Activated CD4-positive, alpha-beta T cell treated with anti-CD3 and anti-CD28 coated beads, Interleukin-2, amount 10 ng/mL, durations not matched to agents 7 days and 5 days (primary cell): ENCODE measurements around the gene ARL16. TPM values are rescaled to one million over a fixed set of nuclear protein-coding genes. Genes with fewer than 3 reads are reported as not detected.

Experiments used
- CTCF ChIA-PET: fragments of 350-600 bp; sonication (Branson Sonifier 250); formaldehyde crosslinking; loops from one replicate; lab custom pipeline; 2021; ENCODE audit warnings: antibody characterized with exemption; lab: Charles Lee
- POLR2A ChIA-PET: fragments of 350-600 bp; sonication (Branson Sonifier 250); formaldehyde crosslinking; loops from one replicate; lab custom pipeline; 2021; ENCODE audit warnings: antibody characterized with exemption; lab: Charles Lee
- DNase-seq: peaks from one replicate; pipeline ENCODE4 v3.0.0-alpha.2; 2020
- H3K27ac Mint-ChIP-seq: one replicate; pipeline ENCODE4 v1.8.0; 2021; ENCODE audit warnings: mild to moderate bottlenecking, moderate library complexity, mixed read lengths
- H3K27me3 Mint-ChIP-seq: one replicate; pipeline ENCODE4 v1.8.0; 2021; ENCODE audit warnings: mixed read lengths
- H3K36me3 Mint-ChIP-seq: one replicate; pipeline ENCODE4 v1.8.0; 2021; ENCODE audit warnings: low read depth, mixed read lengths
- H3K4me1 Mint-ChIP-seq: one replicate; pipeline ENCODE4 v1.8.0; 2021; ENCODE audit warnings: mixed read lengths
- H3K4me3 Mint-ChIP-seq: one replicate; pipeline ENCODE4 v1.8.0; 2021; ENCODE audit warnings: mild to moderate bottlenecking, moderate library complexity, mixed read lengths
- H3K9me3 Mint-ChIP-seq: one replicate; pipeline ENCODE4 v1.8.0; 2021; ENCODE audit warnings: mixed read lengths
- total RNA-seq, 2 experiments: library from RNA; stranded (reverse); gene quantifications; one replicate each; pipeline ENCODE4 v1.2.3, GENCODE V29; 2021

Gene ARL16
- total RNA-seq, 2 experiments from 2014 or later, result 35.4 to 42.1 TPM

DNA sequence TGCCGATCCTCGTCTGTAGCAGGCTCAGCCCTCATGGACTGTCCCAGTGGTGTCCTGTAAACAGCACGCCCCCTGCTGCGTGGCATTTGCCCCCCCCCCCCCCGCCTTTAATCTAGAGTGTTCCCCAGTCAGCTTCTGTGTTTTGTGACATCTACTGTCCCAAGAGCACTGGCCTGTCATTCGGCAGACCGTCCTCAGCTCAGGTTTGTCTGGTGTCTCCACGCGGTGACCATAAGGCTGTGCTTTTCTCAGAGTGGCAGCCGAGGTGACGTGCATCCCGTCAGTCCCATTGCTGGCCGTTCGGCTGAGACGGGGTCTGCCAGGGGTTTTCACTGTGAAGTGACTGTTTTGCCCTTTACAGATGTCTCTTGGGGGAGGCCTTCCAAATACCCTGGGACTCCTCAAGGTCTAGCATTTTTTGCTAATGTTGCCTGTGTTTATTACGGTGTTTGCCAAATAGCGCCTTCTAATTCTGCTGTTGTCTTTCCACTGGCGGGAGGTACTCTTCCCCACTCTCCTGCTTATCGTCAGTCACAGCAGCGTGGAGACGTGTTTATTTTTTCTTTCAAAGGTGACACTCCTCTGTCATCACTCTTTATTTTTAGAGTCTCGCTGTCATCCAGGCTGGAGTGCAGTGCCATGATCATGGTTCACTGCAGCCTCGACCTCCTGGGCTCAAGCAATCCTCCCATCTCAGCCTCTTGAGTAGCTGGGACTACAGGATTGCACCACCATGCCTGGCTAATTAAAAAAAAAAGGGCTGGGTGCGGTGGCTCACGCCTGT, 13.9 kb upstream of the ARL16 start:
- Mint-ChIP-seq H3K27me3 (no peaks in the 10 kb centered on the region), H3K4me1 (peaks cover 24% of the 10 kb centered on the region), H3K4me3 (no peak overlapping the region), H3K9me3 (no peaks in the 10 kb centered on the region), H3K36me3 (peaks cover 33% of the 10 kb centered on the region), H3K27ac (no peak overlapping the region)
- ChIA-PET CTCF (interaction anchor here (1.0 kb wide), 2 partner anchors 10 to 13 kb away, joined by 3 read pairs; no protein-coding TSS in a partner anchor), POLR2A (no interaction called here)
- no peak for DNase-seq

DNA sequence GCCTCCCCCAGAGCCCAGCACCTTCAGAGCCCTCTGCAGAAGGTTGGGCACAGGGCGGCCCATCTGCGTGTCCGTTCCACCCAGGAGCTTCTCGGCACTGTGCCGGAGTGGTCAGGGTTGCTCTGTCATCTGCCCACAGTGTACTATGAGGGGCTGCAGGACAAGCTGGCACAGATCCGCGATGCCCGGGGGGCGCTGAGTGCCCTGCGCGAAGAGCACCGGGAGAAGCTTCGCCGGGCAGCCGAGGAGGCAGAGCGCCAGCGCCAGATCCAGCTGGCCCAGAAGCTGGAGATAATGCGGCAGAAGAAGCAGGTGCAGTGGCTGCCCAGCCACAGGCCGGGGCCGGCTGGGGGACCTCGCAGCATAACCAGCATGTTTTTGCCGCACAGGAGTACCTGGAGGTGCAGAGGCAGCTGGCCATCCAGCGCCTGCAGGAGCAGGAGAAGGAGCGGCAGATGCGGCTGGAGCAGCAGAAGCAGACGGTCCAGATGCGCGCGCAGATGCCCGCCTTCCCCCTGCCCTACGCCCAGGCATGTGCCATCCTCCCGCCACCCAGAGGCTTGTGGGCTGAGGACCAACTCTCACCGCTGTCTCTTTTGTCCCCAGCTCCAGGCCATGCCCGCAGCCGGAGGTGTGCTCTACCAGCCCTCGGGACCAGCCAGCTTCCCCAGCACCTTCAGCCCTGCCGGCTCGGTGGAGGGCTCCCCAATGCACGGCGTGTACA, 12.8 kb upstream of the ARL16 start:
- no peak overlapping the region for H3K27ac Mint-ChIP-seq
- H3K4me1 Mint-ChIP-seq, result peaks cover 17% of the 10 kb centered on the region
- no peak for DNase-seq
- CTCF ChIA-PET, result interaction anchor here (1.0 to 1.1 kb wide), 2 partner anchors 13 to 15 kb away, joined by 3 read pairs; no protein-coding TSS in a partner anchor
- no peaks in the 10 kb centered on the region for H3K27me3 Mint-ChIP-seq
- POLR2A ChIA-PET, result no interaction called here
- no peaks in the 10 kb centered on the region for H3K9me3 Mint-ChIP-seq
- peaks cover 30% of the 10 kb centered on the region for H3K36me3 Mint-ChIP-seq
- H3K4me3 Mint-ChIP-seq, result no peak overlapping the region

DNA sequence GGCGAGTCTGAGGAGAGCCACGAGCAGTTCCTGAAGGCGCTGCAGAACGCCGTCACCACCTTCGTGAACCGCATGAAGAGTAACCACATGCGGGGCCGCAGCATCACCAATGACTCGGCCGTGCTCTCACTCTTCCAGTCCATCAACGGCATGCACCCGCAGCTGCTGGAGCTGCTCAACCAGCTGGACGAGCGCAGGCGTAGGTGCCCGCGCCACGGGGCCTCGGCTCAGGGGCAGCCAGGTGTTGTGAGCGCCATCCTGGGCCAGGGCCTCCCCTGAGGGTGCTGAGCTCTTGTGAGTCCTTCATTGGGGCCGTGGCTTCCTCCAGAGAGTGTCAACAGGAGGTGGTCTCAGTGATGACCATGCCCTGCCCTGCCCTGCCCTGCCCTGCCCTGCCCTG, 12.2 kb upstream of the ARL16 start:
- Mint-ChIP-seq H3K36me3 (peaks cover 31% of the 10 kb centered on the region), H3K4me3 (no peak overlapping the region), H3K9me3 (no peaks in the 10 kb centered on the region), H3K27me3 (no peaks in the 10 kb centered on the region), H3K27ac (no peak overlapping the region), H3K4me1 (peaks cover 12% of the 10 kb centered on the region)
- no peak for DNase-seq
- ChIA-PET CTCF (interaction anchor here (1.1 kb wide), 1 partner anchor 14 kb away, joined by 3 read pairs; no protein-coding TSS in a partner anchor), POLR2A (no interaction called here)

DNA sequence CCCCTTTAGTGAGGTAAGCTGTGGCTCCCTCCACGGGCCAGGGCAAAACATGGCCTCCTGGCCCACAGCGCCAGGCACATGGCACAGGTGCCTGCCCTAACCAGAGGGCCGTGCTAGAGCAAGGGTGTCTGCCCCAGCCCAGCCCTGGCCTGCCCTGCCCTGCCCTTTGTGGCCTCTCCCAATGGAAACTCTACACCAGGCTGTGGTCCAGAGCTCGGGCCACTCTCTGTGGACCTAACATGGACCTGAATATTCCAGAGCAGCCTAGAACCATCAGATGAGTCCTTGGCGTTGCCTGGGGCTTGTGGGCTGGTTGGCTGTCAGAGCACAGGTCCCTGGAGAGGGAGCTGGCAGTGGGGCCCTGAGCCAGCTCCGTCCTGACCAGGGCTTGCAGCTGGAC, 11.6 kb upstream of the ARL16 start:
- peaks cover 29% of the 10 kb centered on the region for H3K36me3 Mint-ChIP-seq
- H3K4me1 Mint-ChIP-seq, result peaks cover 9% of the 10 kb centered on the region
- H3K9me3 Mint-ChIP-seq, result no peaks in the 10 kb centered on the region
- ChIA-PET CTCF (interaction anchor here (1.1 kb wide), 1 partner anchor 14 kb away, joined by 3 read pairs; no protein-coding TSS in a partner anchor), POLR2A (no interaction called here)
- H3K4me3 Mint-ChIP-seq, result no peak overlapping the region
- H3K27ac Mint-ChIP-seq, result no peak overlapping the region
- DNase-seq, result no peak
- H3K27me3 Mint-ChIP-seq, result no peaks in the 10 kb centered on the region

DNA sequence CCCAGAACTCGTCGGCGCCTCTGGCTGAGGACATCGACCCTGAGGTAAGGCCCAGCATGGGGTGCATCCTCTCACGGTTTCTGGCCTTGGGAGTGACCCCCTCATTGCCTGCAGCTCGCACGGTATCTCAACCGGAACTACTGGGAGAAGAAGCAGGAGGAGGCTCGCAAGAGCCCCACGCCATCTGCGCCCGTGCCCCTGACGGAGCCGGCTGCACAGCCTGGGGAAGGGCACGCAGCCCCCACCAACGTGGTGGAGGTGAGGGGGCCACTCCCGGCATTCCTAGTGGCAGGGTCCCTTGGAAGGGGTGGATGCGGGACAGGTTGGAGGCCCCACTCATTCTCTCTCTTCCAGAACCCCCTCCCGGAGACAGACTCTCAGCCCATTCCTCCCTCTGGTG, 11.2 kb upstream of the ARL16 start:
- no peak overlapping the region for H3K27ac Mint-ChIP-seq
- no peaks in the 10 kb centered on the region for H3K27me3 Mint-ChIP-seq
- ChIA-PET CTCF (no interaction called here), POLR2A (no interaction called here)
- peaks cover 9% of the 10 kb centered on the region for H3K4me1 Mint-ChIP-seq
- H3K9me3 Mint-ChIP-seq, result no peaks in the 10 kb centered on the region
- H3K36me3 Mint-ChIP-seq, result peaks cover 33% of the 10 kb centered on the region
- no peak overlapping the region for H3K4me3 Mint-ChIP-seq
- DNase-seq, result no peak

DNA sequence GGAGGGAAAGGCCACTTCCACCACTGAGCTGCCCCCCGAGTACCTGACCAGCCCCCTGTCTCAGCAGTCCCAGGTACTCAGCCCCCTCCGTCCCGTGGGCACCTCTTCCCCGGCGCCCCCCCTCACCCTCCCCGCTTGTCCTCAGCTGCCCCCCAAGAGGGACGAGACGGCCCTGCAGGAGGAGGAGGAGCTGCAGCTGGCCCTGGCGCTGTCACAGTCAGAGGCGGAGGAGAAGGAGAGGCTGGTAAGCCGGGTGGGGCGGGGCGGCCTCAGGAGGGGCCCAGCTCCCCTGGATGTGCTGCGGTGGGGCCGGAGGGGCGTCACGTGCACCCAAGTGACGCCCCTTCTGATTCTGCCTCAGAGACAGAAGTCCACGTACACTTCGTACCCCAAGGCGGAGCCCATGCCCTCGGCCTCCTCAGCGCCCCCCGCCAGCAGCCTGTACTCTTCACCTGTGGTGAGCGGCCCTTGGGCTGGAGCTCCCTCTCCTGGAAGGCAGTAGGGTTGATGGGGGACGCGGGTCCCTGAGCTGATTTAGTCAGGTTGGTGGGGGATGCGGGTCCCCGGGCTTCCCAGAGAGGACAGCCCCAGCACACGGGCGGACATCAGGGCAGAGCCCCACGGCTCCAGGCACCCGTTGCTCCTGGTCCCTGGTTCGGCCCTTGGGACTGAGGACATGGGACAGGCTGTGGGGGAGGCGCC, 10.1 kb upstream of the ARL16 start:
- peaks cover 40% of the 10 kb centered on the region for H3K36me3 Mint-ChIP-seq
- CTCF ChIA-PET, result no interaction called here
- DNase-seq, result no peak

DNA sequence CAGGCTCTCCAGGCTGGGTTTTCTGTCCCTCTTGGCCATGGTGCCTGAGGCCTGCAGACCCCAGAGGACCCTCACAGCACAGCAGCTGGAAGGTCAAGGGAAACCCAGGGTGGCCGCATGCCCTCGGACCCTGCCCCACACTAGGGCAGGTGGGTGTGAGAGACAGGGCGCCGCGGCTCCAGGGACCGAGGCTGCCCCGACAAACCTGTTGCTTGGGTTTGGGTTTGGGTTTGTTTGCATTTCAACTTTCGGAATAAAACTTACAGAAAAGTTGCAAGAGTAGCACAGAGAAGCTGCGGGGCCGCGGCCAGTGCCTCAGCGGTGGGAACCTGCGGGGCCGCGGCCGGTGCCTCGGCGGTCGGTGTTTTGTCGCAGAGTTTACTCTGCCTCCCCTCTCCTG, 8.0 kb upstream of the ARL16 start:
- ChIA-PET POLR2A (no interaction called here), CTCF (interaction anchor here (0.5 kb wide), 1 partner anchor 49 kb away, joined by 3 read pairs; no protein-coding TSS in a partner anchor)
- Mint-ChIP-seq H3K27ac (no peak overlapping the region), H3K9me3 (no peaks in the 10 kb centered on the region), H3K36me3 (peaks cover 38% of the 10 kb centered on the region), H3K4me3 (no peak overlapping the region), H3K4me1 (peaks cover 4% of the 10 kb centered on the region), H3K27me3 (no peaks in the 10 kb centered on the region)
- DNase-seq, result no peak

More for the DNA sequence above, 10.1 kb upstream of the ARL16 start:
- POLR2A ChIA-PET, result interaction anchor here (1.5 kb wide), 1 partner anchor 9 kb away, joined by 3 read pairs; the partner anchor contains the start of gene MRPL12
- Mint-ChIP-seq H3K27me3 (no peaks in the 10 kb centered on the region), H3K4me1 (peaks cover 12% of the 10 kb centered on the region), H3K27ac (no peak overlapping the region), H3K4me3 (no peak overlapping the region), H3K9me3 (no peaks in the 10 kb centered on the region)

DNA sequence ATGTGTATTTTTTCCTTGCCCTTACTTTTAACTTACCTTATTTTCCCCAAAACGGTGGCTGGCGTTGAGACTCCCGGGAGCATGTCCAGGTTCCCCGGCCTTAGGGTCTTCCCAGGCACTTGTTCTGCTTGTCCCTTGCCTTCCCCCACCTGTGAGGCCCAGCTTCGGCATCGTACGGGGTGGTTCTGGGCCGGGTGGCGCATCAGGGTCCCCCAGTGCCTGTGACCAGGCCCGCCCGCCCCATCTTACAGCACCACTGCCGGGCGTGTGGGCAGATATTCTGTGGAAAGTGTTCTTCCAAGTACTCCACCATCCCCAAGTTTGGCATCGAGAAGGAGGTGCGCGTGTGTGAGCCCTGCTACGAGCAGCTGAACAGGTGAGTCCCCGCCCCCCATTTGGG, 7.6 kb upstream of the ARL16 start:
- H3K36me3 Mint-ChIP-seq, result peaks cover 40% of the 10 kb centered on the region
- no peak overlapping the region for H3K4me3 Mint-ChIP-seq
- CTCF ChIA-PET, result interaction anchor here (0.5 kb wide), 1 partner anchor 49 kb away, joined by 3 read pairs; no protein-coding TSS in a partner anchor
- no peak for DNase-seq
- peaks cover 6% of the 10 kb centered on the region for H3K4me1 Mint-ChIP-seq
- no peak overlapping the region for H3K27ac Mint-ChIP-seq
- H3K9me3 Mint-ChIP-seq, result no peaks in the 10 kb centered on the region
- no peaks in the 10 kb centered on the region for H3K27me3 Mint-ChIP-seq
- POLR2A ChIA-PET, result no interaction called here

DNA sequence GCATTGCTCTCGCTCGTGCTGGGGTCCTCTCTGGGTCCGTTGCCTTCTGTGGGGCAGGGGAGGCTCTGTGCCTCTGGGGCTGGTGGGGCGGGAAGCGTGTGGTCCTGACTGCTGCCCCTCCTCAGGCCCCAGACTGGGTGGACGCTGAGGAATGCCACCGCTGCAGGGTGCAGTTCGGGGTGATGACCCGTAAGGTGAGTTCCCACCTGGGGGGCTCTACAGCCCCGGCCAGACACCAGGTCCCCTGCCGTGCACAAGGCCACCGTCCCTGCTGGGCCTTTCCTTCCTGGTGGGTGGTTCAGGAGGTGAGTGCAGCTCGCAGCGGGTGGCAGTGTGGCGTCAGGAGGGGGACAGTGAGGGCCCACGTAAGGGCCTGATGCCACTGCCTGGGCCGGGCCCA, 7.0 kb upstream of the ARL16 start:
- no peak overlapping the region for H3K27ac Mint-ChIP-seq
- H3K4me1 Mint-ChIP-seq, result peaks cover 9% of the 10 kb centered on the region
- H3K4me3 Mint-ChIP-seq, result no peak overlapping the region
- ChIA-PET CTCF (interaction anchor here (1.2 kb wide), 1 partner anchor 11 kb away, joined by 3 read pairs; no protein-coding TSS in a partner anchor), POLR2A (no interaction called here)
- DNase-seq, result no peak
- no peaks in the 10 kb centered on the region for H3K9me3 Mint-ChIP-seq
- no peaks in the 10 kb centered on the region for H3K27me3 Mint-ChIP-seq
- peaks cover 41% of the 10 kb centered on the region for H3K36me3 Mint-ChIP-seq

DNA sequence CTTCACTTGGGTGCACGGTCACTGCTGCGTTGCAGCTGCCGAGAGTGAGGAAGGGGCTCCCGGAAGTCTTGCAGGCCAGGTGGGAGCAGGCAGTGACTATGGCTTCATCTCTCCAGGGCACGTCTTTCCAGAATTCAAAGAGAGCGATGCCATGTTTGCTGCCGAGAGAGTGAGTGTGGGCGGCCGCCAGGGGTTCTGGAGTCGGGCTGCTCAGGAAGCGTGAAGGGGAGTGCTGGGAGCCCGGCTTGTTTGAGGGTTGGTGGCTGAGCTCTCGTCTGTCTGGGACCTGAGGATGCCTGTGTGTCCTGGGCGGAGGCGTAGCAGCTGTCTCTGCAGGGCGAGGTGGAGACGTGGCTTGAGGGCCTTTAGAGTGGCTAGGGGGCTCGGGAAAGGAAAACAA, 6.5 kb upstream of the ARL16 start:
- Mint-ChIP-seq H3K27ac (no peak overlapping the region), H3K4me1 (peaks cover 14% of the 10 kb centered on the region), H3K36me3 (peaks cover 41% of the 10 kb centered on the region), H3K9me3 (no peaks in the 10 kb centered on the region), H3K4me3 (no peak overlapping the region), H3K27me3 (no peaks in the 10 kb centered on the region)
- no peak for DNase-seq
- ChIA-PET CTCF (interaction anchor here (1.2 kb wide), 1 partner anchor 12 kb away, joined by 3 read pairs; no protein-coding TSS in a partner anchor), POLR2A (no interaction called here)

DNA sequence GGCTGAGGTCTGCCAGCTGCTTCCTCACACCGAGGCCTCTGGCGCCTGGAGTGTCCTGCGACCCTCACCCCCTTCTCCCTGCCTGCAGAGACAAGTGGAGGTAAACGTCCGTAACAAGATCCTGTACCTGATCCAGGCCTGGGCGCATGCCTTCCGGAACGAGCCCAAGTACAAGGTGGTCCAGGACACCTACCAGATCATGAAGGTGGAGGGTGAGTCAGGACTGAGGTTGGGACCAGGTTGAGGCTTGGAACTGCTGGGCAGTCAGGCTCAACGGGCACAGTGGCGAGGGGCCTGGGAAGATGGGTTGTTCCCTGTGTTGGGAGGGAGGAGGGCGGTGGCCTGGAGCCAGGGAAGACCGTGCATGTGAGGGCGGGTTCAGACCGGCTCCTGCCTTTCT, 5.0 kb upstream of the ARL16 start:
- ChIA-PET POLR2A (no interaction called here), CTCF (no interaction called here)
- Mint-ChIP-seq H3K9me3 (no peaks in the 10 kb centered on the region), H3K27me3 (no peaks in the 10 kb centered on the region), H3K27ac (no peak overlapping the region), H3K4me1 (peaks cover 22% of the 10 kb centered on the region), H3K36me3 (peaks cover 46% of the 10 kb centered on the region), H3K4me3 (no peak overlapping the region)
- no peak for DNase-seq

DNA sequence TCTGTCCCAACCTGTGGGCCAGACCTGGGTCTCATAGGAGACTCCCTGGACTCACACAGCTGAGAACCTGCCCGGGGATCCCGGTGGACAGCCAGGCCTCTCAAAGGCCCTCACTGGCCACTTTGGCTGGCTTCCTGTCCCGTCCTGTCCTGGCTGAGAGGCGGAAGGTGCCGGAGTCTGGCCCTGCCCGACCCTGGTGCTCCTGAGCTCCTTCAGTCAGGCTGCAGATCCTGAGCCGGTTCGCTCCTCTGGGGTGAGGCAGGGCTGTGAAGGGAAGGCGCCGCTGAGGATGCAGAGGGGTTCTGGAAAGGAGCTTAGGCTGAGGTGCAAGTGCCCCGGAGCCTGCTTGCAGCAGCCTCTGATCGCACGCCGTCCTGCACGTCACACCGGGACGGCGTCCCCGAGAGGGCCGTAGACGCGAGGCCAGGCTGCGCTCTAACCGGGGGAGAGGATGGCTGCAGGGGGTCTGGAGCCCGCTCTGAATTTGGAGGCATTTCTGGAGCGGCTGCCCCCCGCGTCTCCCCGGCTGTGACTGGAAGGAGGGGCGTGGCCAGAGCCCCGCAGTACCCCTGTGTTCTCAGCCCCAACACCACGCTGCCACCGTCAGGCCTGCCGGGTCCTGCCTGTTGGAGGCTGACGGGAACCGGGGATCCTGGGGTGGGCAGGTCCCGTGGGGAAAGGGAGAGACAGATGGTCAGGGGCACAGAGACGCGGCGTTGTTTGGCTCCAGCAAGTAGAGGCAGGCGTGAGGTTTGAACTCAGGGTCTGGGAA, 4.4 kb upstream of the ARL16 start:
- POLR2A ChIA-PET, result interaction anchor here (0.6 kb wide), 1 partner anchor 14 kb away, joined by 6 read pairs; no protein-coding TSS in a partner anchor
- no peak for DNase-seq
- Mint-ChIP-seq H3K27me3 (no peaks in the 10 kb centered on the region), H3K36me3 (peaks cover 46% of the 10 kb centered on the region), H3K4me3 (no peak overlapping the region), H3K4me1 (peaks cover 25% of the 10 kb centered on the region), H3K9me3 (no peaks in the 10 kb centered on the region), H3K27ac (no peak overlapping the region)
- CTCF ChIA-PET, result interaction anchor here (1.4 kb wide), 1 partner anchor 24 kb away, joined by 4 read pairs; no protein-coding TSS in a partner anchor
